GM12873 (cell line): ENCODE results near the gene MICAL3.
A peak's percentile ranks its signal among the peaks of the same experiment; 100 is the strongest.

Experiments used
- CTCF ChIP-seq: IDR thresholded peaks from 2 replicates; pipeline ENCODE4 v1.5.1; 2012; ENCODE audit warnings: low read depth, mild to moderate bottlenecking, moderate library complexity, low read length, control low read depth; ENCODE audit not compliant: insufficient read depth; ENCODE audit errors: missing control alignments

MICAL3 gene

GRCh38 chr22:18024276-18024939 is at the start of gene MICAL3:
Gene MICAL3, minus strand, starts transcription at chr22:18024561. Its CDS starts 117,749 bp downstream, at chr22:17906812.
- TF ChIP-seq CTCF, result peak; percentile 71

- no peak for TF ChIP-seq CTCF
Measured at GRCh38 chr22:18073467-18073866, 49.1 kb upstream of the MICAL3 start.

GRCh38 chr22:18071968-18072310 is 47.6 kb upstream of the MICAL3 start:
- no peak for TF ChIP-seq CTCF

- peak; percentile 48 for TF ChIP-seq CTCF
Measured at GRCh38 chr22:18070556-18071306, 46.4 kb upstream of the MICAL3 start.

GRCh38 chr22:18070041-18070440 is 45.7 kb upstream of the MICAL3 start:
- TF ChIP-seq CTCF, result no peak

- TF ChIP-seq CTCF, result no peak
Measured at GRCh38 chr22:18069041-18069440, 44.7 kb upstream of the MICAL3 start.

- no peak for TF ChIP-seq CTCF
Measured at GRCh38 chr22:18068381-18068988, 44.1 kb upstream of the MICAL3 start.
